ENCODE measurements around the gene MN1. TPM values are rescaled to one million over a fixed set of nuclear protein-coding genes. Genes with fewer than 3 reads are reported as not detected.

The MN1 gene
- total RNA-seq, 1 donor, result 0.86 TPM

DNA sequence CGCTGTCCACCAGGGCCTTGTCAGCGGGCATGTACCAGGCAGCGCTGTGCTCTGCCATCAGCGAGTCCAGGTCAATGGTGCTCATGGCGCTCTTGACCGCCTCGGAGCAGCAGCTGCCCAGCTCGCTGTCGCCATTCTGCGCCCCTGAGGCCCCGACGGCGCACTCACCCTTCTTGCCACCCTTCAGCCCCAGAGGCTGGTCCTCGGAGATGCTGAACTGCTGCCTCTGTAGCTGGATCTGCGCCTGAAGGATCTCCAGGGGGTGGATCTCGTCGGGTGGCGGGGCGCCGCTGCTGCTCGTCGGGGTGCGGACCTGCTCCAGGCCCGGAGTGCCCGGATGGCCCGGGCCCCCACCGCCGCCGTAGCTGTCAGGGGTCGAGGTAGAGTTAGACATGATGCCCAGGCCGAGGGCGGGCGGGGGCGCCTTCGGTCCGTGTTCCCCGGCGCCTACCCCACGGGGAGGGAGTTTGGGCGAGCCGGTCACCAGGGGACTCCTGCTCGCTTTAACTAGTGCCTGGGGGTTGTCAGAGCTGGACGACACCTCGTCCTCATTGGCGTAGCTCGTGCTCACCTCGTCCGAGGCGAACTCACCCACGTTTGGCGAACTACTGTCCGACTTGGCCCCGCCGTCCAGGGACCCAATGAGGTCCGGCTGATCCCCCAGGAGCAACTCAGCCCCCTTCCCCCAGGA, 4.6 kb downstream of the MN1 start:
- no peak overlapping the region for H3K4me3 ChIP-seq (ENCODE audit: low read depth, low read length)
- TF ChIP-seq, protein P1, sequence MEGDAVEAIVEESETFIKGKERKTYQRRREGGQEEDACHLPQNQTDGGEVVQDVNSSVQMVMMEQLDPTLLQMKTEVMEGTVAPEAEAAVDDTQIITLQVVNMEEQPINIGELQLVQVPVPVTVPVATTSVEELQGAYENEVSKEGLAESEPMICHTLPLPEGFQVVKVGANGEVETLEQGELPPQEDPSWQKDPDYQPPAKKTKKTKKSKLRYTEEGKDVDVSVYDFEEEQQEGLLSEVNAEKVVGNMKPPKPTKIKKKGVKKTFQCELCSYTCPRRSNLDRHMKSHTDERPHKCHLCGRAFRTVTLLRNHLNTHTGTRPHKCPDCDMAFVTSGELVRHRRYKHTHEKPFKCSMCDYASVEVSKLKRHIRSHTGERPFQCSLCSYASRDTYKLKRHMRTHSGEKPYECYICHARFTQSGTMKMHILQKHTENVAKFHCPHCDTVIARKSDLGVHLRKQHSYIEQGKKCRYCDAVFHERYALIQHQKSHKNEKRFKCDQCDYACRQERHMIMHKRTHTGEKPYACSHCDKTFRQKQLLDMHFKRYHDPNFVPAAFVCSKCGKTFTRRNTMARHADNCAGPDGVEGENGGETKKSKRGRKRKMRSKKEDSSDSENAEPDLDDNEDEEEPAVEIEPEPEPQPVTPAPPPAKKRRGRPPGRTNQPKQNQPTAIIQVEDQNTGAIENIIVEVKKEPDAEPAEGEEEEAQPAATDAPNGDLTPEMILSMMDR (IDR thresholded peaks at IDR 0.05; ENCODE audit: insufficient read depth, low read depth, low read length), result no peak
- no peak for DNase-seq (ENCODE audit: low read depth)

DNA sequence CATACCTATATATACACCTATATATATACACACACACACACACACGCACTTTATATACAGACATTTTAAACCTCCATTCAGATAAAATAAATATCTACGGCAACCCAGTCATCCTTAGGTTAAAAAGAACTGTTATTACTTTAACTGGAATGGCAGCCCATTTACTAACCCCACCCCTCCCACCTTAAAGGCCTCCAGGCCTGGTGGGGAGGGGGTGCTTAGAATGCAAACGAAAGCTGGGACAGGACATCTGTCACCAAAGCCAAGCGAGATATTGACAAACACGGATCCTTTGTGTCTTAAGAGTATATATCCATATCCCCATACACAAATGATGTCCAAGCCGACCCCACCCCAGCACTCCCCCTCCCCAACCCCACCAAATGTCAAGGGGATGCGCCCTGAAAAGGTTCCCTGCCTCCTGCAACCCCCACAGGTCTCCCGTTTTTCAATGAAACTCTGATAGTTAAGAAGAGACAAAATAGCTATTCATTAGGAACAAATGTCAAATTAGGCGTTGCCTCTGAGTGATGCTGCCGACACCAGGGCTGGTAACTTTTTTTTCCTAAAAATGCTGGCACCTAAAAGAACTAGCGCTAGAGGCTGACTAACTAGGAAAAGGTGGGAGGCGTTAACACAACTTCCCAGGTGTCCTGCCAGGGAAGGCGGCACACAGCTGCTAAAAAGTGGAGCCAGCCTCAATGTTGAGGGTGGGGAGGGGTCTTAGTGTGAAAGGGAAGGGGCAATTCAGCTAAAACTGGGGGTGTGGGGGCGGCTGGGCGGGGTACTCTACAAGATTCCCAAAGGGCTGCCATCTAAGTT, 5.6 kb downstream of the MN1 start:
- H3K4me3 ChIP-seq (ENCODE audit: low read depth, low read length), result no peak overlapping the region
- TF ChIP-seq, protein P1 (IDR thresholded peaks at IDR 0.05; ENCODE audit: insufficient read depth, low read depth, low read length), result no peak
- DNase-seq (ENCODE audit: low read depth), result no peak

DNA sequence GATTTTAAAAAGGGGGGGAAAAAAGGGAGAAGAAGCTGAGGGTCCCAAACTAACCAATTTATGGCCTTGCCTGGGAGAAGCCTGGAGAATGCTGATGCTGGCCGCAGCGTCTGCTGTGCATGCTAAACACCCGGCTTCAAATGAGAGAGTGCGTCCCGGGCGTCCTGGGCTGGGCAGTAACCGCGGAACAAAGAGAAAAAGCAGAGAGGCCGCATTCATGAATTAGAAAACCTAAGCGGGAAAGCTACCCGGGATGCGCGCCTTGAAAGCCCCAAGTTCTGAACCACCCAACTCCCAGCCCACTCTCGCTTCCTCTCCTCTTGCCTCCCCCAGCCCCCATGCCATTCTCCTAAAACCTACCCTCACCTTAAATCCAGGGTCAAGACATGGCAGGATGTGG, 6.5 kb downstream of the MN1 start:
- TF ChIP-seq, protein P1 (IDR thresholded peaks at IDR 0.05; ENCODE audit: insufficient read depth, low read depth, low read length), result no peak
- no peak overlapping the region for H3K4me3 ChIP-seq (ENCODE audit: low read depth, low read length)

GRCh38 chr22:27794226-27794625, 7.3 kb downstream of the MN1 start:
- H3K4me3 ChIP-seq (ENCODE audit: low read depth, low read length), result no peak overlapping the region
- no peak for DNase-seq (ENCODE audit: low read depth)
- TF ChIP-seq, protein P1 (IDR thresholded peaks at IDR 0.05; ENCODE audit: insufficient read depth, low read depth, low read length), result no peak

More for the DNA sequence above, 6.5 kb downstream of the MN1 start:
- no peak for DNase-seq (ENCODE audit: low read depth)

GRCh38 chr22:27793576-27793975, 8.0 kb downstream of the MN1 start:
- TF ChIP-seq, protein P1 (IDR thresholded peaks at IDR 0.05; ENCODE audit: insufficient read depth, low read depth, low read length), result no peak
- no peak for DNase-seq (ENCODE audit: low read depth)
- H3K4me3 ChIP-seq (ENCODE audit: low read depth, low read length), result no peak overlapping the region

GRCh38 chr22:27792452-27793161, 8.9 kb downstream of the MN1 start:
- H3K4me3 ChIP-seq (ENCODE audit: low read depth, low read length), result no peak overlapping the region
- DNase-seq (ENCODE audit: low read depth), result no peak
- TF ChIP-seq, protein P1 (IDR thresholded peaks at IDR 0.05; ENCODE audit: insufficient read depth, low read depth, low read length), result no peak

All from fibroblast of villous mesenchyme (primary cell).